OCI-LY1 (cell line): ENCODE data around the gene AFF1.

ENCODE experiments used
- CTCF ChIP-seq: fragments of 200-600 bp; sonication (generic), shearing (Covaris generic); IDR thresholded peaks from 2 replicates; pipeline ENCODE4 v1.5.1; 2017; ENCODE audit warnings: mild to moderate bottlenecking, antibody characterized with exemption, low read length, moderate library complexity, mixed read lengths
- EZH2 ChIP-seq: fragments of 200-600 bp; sonication (generic), shearing (Covaris generic); IDR thresholded peaks from 2 replicates; pipeline ENCODE4 v1.8.0; 2017; ENCODE audit warnings: borderline replicate concordance, mixed run types, mild to moderate bottlenecking, antibody characterized with exemption, low read length, moderate library complexity, mixed read lengths

- TF ChIP-seq CTCF (no peak), EZH2 (no peak)
Measured at GRCh38 chr4:86961116-86961515, 26.3 kb downstream of the AFF1 start.
